Pons (tissue), 1 donor: ENCODE results near the gene PYGO1.
"Not testable (repeated sequence)": the region's sequence is repeated elsewhere in the genome, so short reads cannot be mapped to it uniquely, and the experiment has no call there.

ENCODE experiments used
- DNase-seq: peaks from one replicate; pipeline ENCODE4 v3.0.0-alpha.2; 2016; ENCODE audit warnings: low spot score

The PYGO1 gene, protein sequence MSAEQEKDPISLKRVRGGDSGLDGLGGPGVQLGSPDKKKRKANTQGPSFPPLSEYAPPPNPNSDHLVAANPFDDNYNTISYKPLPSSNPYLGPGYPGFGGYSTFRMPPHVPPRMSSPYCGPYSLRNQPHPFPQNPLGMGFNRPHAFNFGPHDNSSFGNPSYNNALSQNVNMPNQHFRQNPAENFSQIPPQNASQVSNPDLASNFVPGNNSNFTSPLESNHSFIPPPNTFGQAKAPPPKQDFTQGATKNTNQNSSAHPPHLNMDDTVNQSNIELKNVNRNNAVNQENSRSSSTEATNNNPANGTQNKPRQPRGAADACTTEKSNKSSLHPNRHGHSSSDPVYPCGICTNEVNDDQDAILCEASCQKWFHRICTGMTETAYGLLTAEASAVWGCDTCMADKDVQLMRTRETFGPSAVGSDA

DNA sequence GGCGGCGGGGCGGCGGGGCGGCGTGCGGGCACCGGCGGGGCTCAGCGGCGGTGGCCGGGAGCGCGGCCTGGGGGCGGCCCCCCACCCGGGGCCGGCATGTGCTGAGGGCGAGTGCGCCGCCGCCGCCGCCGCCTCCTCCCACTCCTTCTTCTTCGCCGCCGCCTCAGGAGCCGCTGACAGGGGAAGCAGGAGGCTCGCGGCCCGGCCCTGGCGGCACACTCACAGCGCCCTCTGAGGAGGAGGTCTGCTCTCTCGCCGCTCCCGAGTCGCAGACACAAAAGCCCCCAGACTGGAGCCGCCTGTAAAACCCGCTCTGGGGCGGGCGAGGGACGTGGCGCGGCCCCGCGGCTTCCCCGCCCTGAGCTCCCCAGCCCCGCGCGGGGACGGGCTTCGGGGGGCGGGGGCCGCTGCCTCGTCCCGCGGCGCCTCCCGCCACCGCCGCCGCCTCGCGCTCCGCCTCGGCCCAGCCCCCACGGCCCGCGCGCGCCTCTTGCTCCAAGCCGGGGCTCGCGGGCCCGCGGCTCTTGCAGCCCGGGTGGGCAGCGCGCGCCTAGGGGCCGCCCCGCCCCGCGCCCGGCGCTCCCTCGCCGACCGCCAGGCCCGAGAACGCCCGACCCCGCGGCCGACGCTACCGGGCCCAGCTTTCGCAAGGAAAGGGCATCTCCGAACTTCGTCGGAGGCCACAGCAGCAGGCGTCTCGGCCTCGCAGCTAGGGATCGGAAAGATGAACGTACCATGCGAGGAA lies at the start of gene PYGO1:
PYGO1 (minus strand) TSS at position 276 of the 745 bp plus-strand sequence. CDS start 462 bp downstream, outside the sequence.
- peak; percentile 12 for DNase-seq

DNA sequence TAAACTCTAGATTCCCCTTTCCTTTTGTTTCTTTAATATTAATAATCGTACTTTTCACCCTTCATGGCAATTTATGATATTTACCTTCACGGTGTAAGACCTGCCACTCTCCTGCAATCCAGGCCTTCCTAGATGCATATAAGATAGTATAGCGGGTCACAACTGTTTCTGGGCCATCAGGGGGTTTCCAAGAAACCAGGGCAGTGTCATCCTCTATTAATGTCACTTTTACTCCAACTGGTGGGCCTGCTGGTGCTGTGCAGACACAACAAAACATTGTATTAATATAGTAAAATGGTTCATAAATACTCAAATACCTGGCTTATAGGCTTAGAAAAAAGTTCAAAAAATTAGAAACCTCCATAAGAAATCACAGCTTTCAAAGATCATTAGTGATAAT lies 48.9 kb upstream of the PYGO1 start:
- DNase-seq, result no peak

DNA sequence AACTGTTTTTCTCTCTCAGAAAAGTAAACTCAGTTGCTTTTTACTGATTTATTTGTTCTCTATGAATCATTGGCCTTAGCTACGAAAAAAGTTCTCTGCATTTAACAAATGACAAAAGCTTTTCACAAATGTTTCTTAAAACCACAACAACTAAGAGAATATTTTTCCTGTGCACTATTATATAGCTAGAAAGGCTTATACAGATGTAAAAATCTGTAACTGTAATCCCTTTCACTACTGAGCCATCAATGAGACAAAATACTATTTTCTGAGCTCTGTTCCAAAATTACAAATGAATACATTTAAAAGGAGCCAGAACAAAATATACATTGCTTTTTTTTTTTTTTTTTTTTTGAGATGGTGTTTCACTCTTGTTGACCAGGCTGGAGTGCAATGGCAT lies 45.6 kb upstream of the PYGO1 start:
- no peak for DNase-seq

DNA sequence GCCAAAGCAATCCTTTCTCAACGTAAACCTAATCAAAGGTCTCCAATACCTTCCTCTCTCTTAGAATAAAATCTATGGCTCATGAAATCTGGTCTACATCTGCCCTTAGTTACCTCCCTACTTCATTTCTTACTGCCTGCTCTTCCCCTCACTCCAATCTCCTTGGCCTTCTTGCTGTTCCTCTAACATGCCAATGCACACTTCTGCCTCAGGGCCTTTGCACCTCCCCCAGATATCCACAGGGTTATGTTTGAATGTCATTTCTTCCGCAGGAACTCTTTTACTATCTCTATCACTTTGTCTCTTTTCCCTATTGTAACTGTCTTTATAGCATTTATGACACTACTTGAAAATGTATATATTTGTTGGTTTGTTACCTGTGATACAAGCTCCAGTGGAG lies 44.3 kb upstream of the PYGO1 start:
- no peak for DNase-seq

DNA sequence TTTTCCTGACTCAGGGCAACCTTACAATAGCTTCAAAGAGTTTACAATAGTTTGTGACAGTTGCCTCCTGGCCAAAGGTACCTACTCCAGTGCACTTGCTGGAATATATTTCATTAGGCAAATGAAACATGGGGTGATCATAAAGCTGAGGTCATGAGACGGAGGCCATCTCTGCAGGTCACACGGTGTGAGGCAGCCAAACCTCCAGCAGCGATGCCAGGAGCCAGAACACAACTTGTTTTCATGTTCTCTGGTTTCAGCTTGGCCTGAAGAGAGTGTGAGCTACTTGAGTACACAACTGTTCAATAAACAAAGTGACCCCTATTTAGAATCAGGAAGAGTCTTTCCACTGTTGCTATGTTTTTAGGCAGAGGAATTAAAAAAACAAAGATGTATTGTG lies 42.7 kb upstream of the PYGO1 start:
- peak; percentile 51 for DNase-seq

DNA sequence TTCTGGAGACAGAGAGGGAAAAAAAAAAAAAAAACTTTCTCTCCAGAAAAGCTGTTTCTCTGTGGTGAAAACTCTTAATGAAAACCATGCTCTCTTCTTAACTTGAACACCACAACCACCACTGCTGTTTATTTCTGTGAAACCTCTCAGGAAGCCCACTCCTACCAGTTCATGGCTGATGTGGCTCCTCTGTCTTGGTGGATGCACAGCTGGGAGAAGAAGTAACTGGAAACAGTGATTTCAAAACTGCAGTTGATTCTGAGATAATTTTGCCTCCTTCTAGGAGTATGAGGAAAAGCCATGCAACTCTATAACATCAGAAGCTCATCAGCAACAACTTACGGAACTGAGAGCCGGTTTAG lies 40.2 kb upstream of the PYGO1 start:
- DNase-seq, result no peak

DNA sequence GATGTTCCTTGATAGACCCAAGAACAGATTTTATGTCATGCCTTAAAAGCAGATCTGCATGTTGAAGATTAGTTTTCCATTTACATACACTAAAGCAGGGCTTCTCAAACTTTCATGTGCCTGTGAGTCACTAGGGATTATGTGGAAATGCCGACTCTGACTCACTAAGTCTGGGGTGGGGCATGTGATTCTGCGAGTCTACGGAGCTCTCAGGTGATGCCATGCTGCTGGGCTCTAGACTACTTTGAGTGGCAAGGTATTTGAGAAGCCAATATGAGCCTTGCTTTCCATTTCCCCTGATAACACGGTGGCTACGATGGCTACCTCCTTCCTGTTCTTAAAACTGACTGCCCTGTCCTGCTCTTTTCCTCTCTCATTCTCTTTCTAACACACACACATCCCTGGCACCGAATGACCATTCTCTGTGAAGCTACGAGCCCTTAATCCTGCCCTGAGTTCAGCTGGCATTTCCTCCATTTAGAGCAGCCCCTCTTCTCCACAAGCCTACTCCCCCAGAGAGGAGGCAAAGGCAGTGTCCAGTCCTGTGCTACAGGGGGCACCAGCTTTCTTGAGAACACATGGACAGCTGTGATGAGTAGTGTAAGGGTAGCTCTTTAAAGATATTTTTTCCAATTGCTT lies 39.7 kb upstream of the PYGO1 start:
- no peak for DNase-seq

DNA sequence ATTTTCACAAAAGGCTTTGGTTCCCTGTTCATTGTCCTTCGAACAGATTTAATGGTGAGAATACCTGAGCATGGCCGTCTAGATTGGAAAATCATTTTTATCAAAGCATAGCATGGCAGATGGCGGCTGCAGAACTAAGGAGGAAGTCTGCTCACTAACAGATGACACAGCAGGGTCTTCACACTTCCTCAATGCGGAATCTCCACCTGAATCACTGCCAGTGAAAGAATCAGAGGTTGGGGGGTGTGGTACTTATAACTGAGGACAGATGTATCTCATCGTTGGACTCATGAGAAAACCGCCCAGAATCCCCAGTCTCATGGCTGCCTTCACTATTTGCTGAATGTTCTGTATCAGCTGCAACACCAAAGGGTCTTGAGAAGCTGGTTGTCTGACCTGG lies 31.6 kb upstream of the PYGO1 start:
- DNase-seq, result no peak

DNA sequence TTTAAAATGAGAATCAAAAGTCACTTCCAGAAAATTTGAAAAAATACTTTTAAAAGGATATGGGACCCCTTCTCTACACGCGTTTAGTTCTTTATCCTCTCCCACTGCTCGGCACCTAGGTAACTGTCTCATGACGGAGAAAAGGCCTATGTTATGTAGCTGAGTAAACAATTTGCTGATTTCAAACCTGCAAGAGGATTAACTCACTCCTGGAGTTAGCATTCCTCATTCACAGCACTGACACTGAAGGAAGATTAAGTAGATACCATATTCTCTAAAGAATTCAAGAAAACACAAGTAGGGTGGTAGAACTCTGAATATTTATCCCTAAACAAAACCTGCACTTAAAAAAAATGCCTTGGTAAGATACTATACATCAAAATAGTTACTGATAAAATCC lies 30.2 kb upstream of the PYGO1 start:
- no peak for DNase-seq

DNA sequence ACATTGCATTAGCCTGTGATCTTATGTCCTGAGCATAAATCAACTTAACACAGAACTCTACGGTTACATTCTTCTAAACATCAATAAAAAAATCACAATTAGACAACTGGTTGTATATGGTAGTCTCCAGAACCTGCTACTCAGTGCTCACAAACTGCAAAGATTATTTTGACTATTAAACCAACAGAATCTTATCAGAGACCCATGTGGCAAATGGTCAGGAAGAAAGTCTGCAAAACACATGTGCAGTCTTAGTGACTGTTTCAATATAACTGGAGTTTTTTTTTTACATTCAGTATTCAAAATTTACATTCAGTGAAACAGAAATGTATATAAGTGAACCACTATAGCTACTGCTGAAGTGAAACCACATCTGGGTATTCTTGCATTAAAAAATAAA lies 27.3 kb upstream of the PYGO1 start:
- DNase-seq, result no peak

DNA sequence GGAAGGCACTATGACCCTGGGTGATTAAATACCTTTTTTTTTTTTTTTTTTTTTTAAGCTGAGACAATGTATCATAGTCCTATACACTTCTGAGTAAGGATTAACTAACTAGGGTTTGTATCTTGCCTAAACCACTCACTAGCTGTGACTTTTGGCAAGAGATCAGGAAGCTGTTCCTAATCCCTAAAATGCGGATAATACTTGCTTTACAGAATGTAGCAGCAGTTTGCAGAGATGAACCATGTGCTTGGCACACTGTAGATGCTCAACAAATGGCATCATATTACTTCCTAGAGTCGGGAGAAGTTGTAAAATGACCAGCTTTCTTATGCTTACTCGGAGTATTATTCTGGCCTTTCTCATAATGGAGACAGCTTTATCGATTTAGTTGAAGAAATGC lies 25.6 kb upstream of the PYGO1 start:
- no peak for DNase-seq

DNA sequence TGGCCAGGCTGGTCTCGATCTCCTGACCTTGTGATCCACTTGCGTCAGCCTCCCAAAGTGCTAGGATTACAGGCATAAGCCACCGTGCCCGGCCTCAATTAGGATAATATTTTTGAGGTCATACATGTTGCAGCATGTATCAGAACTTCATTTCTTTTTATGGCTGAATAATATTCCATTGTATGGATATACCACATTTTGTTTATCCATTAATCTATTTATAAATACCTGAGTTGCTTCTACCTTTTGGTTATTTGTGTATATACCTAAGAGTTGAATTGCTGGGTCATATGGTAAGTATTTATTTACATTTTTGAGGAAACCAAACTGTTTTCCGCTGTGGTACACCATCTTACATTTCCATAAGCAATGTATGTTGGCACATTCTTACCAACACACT lies 18.1 kb upstream of the PYGO1 start:
- DNase-seq, result no peak

DNA sequence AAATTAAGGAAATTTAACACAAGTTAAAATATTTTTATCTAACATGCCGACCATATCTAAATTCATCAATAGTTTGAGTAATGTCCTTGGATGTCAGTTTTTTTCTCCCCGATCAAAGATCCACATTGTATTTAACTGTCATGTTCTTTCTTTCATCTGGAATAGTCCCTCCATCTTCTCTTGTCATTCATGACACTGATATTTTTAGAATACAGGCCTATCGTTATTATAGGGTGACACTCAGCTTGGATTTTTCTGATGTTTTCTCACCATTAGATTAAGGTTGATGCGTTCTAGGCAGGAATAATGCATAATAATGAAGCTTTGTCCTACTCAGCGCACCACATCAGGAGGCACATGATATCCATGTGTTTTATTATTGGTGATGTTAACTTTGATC lies 13.2 kb upstream of the PYGO1 start:
- DNase-seq, result no peak

DNA sequence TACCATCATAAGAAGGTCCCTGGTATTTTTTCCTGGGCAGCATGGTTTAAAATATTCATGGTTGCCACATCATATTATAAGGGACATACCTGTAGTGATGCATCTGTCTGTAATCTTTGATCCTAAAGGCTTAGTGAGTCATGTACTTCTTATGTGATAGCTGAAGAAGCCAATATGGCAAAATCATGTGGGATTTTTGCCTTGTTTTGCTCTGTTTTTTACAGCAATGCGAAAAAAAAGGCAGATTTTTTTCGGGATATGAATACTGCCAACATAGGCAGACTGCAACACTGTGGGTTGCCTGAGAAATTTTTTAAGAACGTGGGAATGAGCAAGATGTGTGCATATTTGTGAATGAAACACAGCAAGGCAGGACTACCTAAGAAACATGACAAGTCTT lies 11.3 kb upstream of the PYGO1 start:
- DNase-seq, result no peak

DNA sequence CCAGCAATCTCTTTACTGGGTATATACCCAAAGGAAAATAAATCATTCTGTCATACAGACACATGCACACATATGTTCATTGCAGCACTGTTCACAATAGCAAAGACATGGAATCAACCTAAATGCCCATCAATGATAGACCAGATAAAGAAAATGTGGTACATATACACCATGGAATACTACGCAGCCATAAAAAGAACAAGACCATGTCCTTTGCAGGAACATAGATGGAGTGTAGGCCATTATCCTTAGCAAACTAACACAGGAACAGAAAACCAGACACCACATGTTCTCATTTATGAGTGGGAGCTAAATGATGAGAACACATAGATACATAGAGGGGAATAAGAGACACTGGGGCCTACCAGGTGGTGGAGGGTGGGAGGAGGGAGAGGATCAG lies 4.9 kb upstream of the PYGO1 start:
- not testable (repeated sequence) for DNase-seq

DNA sequence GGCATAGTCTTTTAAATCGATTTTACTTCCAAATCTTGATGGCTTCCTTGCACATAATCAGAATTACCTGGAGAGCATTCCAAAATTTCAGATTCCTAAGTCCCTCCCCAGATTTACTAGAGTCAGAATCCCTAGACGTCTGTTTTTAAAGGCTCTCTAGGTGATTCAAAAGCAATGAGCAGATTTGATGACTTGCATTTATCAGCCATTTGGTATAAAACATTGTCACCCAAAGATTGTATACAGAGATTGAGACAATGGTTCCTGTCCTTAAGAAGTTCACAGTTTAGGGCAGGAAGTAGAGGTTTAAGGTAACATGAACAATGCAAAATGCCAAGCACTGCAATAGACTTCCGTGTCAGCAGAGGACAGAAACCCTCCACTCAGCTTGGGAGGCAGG lies 2.6 kb upstream of the PYGO1 start:
- no peak for DNase-seq

DNA sequence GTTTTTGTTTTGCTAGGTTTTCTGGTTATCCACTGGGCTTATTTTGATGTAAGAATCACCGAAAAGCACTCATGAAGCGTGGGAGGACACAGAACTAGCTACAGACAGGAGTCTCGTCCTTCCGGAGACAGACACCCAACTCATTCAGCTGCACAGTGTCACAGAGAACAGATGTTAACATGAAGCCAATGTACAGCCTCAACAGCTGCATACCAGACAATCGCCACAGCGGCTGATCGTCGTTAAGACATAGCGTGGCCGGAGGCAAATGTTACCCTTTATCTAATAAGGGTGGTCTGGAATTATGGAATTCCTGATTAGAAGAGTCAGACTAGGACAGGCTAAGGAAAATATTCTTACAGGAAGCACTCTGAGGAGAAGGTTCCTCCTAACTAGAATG lies 1.1 kb upstream of the PYGO1 start:
- DNase-seq, result no peak

DNA sequence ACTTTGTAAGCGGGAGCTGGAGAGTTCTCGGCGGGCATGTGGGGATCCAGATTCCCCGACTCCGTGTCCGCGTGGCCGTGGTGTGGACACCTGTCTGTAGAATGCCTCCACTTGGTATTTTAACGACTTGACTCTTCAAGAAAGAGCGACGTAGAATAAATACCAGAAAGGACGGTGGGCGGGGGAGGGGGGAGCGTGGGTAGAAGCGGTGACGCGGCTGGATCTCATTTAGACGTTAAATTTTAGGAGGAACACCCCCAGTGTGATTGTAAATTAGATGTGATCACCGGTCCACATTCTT lies 620 bp upstream of the PYGO1 start:
- no peak for DNase-seq

DNA sequence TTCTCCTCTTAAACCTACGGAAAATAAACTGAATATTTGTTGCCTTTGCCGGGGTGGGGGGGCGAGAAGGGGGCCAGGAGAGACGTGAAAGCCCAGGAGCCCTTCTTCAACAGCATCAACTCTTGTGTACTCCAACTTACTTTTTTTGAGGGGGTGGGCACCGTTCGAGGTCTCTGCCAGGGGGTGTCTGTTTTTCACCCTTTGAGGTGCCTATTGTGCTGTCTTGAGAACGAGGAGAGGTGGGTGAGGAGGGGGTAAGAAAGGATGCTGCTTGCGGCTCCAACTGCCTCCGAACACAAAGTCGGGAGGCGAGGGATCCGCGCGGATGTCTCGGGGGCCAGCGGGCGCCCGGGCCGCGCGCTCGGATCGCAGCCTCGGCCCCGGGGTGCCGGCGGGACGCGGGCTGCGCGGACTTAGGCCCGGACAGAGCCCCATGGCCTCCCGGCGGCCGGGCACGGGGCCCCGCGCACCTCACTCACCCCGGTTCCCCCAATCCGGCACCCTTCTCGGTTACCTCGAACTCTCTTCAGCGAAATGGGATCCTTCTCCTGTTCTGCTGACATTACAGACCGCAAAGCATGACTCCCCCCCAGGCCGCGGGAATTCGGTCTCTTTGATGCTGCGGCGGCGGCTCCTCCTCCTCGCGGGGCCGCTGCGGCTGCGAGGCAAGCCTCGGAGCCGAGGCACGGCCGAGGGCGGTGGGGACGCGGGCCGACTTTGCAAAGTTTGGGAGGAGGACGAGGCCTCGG lies 650 bp downstream of the PYGO1 start:
- DNase-seq, result no peak

DNA sequence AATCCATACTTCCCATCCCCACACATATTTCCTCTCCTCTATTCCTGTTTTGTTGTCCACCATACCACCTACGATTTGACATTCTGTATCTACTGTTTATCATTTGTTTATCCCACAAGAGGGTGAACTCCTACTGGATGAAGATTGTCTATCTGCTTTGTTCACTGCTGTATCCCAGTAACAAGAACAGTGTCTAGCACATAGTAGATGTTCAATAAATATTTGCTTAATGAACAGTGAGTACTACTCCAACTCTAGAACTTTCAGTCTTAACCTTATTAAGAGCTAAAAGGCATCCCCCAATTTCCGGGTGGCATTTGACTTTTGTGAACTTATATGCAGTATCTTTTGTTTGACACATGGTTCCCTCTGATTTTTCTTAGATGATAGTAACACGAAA lies 1.3 kb downstream of the PYGO1 start:
- no peak for DNase-seq

DNA sequence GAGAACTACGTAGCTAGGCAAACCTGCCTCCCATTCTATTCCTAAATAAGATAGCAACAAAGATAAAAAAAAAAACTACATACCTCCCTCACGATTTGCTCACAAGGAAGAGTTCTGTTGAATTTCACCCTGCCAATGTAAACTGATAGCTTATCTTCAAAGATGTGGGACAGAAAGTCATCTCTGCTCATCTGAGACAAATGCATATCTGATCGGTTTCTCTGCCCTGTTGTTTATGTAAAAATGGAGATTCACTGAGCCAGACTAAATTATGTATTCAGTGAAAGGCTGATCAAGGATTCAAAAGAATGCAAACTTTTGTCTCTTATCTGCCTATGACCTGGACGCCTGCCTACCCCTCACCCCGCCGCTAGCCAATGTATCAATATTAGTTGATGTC lies 11.2 kb downstream of the PYGO1 start:
- no peak for DNase-seq

DNA sequence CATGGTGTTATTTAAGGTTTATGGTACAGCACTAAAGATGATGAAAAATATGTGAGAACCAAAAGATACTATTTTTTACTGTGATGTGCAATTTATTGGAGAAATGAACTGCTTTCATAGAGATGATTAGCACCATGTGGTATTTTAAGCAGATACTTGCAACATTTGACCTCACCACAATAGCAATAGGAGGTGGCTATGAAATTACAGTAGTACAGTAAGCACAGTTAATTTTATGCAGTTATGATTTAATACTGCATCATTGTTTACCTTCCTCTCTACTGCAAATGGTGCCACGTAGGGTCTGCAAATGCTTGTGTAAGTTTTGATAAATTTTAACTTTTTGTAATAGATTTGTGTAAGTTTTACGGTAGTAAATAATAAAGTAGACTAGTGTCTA lies 14.0 kb downstream of the PYGO1 start:
- no peak for DNase-seq

DNA sequence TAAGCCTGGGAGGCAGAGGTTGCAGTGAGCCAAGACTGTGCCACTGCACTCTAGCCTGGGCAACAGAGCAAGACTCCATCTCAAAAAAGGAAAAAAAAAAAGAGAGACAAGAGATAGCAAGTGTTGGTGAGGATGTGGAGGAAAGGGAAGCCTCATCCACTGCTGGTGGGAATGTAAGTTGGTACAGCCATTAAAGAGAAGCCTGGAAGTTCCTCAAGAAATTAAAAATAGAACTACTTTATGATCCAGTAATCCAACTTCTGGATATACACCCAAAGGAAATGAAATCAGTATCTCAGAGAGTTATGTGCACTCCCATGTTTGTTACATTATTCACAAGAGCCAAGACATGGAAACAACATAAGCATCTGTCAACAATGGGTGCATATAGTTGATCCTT lies 14.9 kb downstream of the PYGO1 start:
- DNase-seq, result no peak
